Left lung (tissue), 10 donors: Measurements from ENCODE around the gene ARL2BP. TPM values are rescaled to one million over a fixed set of nuclear protein-coding genes. Genes with fewer than 3 reads are reported as not detected.

Source experiments
- ATAC-seq: fragments of 200-7000 bp; cut with Tn5 transposase; one replicate; pipeline ENCODE4 v1.9.1; 2020; ENCODE audit warnings: moderate library complexity
- DNase-seq, 4 donors: peaks; one replicate each; pipeline ENCODE4 v3.0.0-alpha.2; 2013 to 2020
- H3K27ac ChIP-seq, 2 donors: fragments of 200-600 bp; sonication (generic) in 1 of 2; one replicate each; pipeline versions ENCODE4 v1.5.0 to v1.8.0; 2020 to 2021
- H3K27me3 ChIP-seq, 2 donors: fragments of 200-600 bp; sonication (generic) in 1 of 2; one replicate each; pipeline versions ENCODE4 v1.5.0 to v1.8.0; 2020 to 2021
- H3K36me3 ChIP-seq, 2 donors: fragments of 200-600 bp; sonication (generic) in 1 of 2; one replicate each; pipeline versions ENCODE4 v1.5.0 to v1.8.0; 2020 to 2021
- H3K4me1 ChIP-seq, 2 donors: fragments of 200-600 bp; one replicate each; pipeline ENCODE4 v1.8.0; 2021
- H3K4me3 ChIP-seq, 2 donors: fragments of 200-600 bp; sonication (generic) in 1 of 2; one replicate each; pipeline versions ENCODE4 v1.5.0 to v1.8.0; 2020 to 2021; ENCODE audit warnings: mild to moderate bottlenecking in 1 of 2
- H3K9me3 ChIP-seq, 2 donors: fragments of 200-600 bp; sonication (generic) in 1 of 2; one replicate each; pipeline versions ENCODE4 v1.5.0 to v1.8.0; 2020 to 2021
- CTCF ChIP-seq, 2 donors: fragments of 200-600 bp; sonication (generic) in 1 of 2; IDR thresholded peaks; one replicate each; pipeline versions ENCODE4 v1.5.0 to v1.8.0; 2021; ENCODE audit warnings: antibody characterized with exemption in 2 of 2
- intact Hi-C, 2 donors: fragments of 100-400 bp; cut with DNase I; formaldehyde crosslinking; loops; one replicate each; pipeline versions ENCODE4 v1.11.2 to v1.14.2; 2022
- polyA plus RNA-seq, 6 donors: library from polyadenylated mRNA; unstranded; fragments of 120-200 nt; gene quantifications; one replicate each; pipeline ENCODE4 v1.2.1, GENCODE V29; 2013; ENCODE audit not compliant: insufficient read length in 6 of 6
- total RNA-seq, 2 donors: library from RNA; stranded (reverse); fragmentation: NEBNext Ultra II Directional; extraction: Animal tissue kit (Norgen Biotek cat#: 25700); gene quantifications; one replicate each; pipeline ENCODE4 v1.2.1, GENCODE V29; 2021
- donor health status: DM: no; HTN: yes; CAD: no.
- donor health status: DM: no; HTN: no; CAD: no.

ARL2BP gene
- total and polyA plus RNA-seq, 8 donors = 51.4 to 76.1 (median 67.4) TPM

GRCh38 chr16:57284952-57285363 lies 39.9 kb downstream of the ARL2BP start:
- Histone ChIP-seq H3K9me3 (no peaks in the 10 kb centered on the region), H3K4me1 (peaks cover 4 to 24% of the 10 kb centered on the region in 2 donors), H3K36me3 (no peaks in the 10 kb centered on the region), H3K27me3 (peaks cover 7 to 39% of the 10 kb centered on the region in 2 donors), H3K27ac (peak overlapping the region in 1 of 2 donors; percentile 71), H3K4me3 (peak overlapping the region; percentile 39 to 61)
- DNase-seq = no peak
- no peak for TF ChIP-seq CTCF (IDR thresholded peaks at IDR 0.05)
- no peak for ATAC-seq
- intact Hi-C loops = no loop called here

DNA sequence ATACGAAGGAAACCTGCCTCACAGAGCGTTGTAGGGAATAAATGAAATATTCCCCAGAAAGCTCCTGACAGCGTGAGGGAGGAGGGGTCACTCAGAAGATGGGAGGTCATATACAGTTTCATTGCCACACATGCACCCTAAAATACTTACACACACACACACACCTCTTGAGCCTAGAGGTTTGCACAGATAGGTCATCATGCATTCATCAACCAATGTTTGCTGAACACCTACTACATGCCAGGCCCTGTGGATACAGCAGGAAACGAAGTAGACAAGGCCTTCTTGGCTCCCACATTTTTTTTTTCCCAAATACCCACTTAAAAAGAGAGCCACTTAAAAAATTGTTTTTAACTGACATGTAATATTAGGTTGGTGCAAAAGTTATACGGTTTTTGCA lies 40.3 kb downstream of the ARL2BP start:
- intact Hi-C loops = no loop called here
- peaks cover 7 to 39% of the 10 kb centered on the region in 2 donors for H3K27me3 ChIP-seq
- no peak overlapping the region for H3K4me3 ChIP-seq

DNA sequence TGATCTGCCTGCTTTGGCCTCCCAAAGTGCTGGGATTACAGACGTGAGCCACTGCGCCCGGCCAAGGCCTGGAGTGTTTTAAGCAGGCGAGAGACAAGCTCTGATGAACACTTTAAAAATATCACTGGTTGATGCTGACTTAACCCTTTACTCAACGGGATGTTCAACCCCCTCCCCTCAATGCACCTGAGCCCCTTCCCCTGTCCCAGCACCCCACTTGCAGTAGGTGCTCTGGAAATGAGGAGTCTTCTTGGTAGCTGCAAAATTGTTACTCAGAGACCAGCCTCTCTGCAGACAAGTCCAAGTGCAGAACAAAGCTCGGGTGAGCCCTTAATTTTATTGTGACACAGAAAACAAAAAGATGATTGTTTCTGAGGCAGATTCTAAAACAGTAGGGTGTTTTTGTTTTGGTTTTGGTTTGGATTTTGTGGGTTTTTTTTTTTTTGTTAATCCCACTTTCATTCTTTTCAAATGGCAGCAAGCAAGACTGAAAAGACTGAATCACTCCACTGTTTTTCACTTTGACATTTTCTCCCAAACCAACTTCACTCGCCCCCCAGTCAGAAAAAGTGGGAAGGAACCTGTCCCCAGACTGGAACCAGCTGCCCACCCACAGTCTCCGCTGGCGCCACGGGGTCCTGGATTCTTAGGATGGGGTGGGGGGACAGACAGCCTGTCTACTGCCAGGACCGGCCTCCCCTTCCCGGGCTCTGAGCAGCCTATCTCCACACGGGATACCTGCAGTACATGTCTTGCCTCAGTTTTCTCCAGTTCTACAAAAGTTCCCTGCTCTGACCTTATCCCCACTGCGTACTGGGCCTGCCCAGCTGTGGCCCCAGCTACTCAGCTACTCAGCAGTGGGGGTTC lies 44.6 kb downstream of the ARL2BP start:
- H3K27ac ChIP-seq = no peak overlapping the region
- intact Hi-C loops = loop anchor here in 1 of 2 donors (10.0 kb wide), 1 partner anchor 205 kb away; no protein-coding TSS in a partner anchor
- no peak for DNase-seq
- H3K27me3 ChIP-seq = peaks cover 0 to 15% of the 10 kb centered on the region in 2 donors
- H3K9me3 ChIP-seq = no peaks in the 10 kb centered on the region
- H3K4me3 ChIP-seq = no peak overlapping the region
- peaks cover 3 to 8% of the 10 kb centered on the region in 2 donors for H3K4me1 ChIP-seq
- ATAC-seq = no peak
- no peak for TF ChIP-seq CTCF (IDR thresholded peaks at IDR 0.05)
- no peaks in the 10 kb centered on the region for H3K36me3 ChIP-seq

More for the DNA sequence above, 40.3 kb downstream of the ARL2BP start:
- ATAC-seq (no peak), DNase-seq (no peak)
- peaks cover 4 to 21% of the 10 kb centered on the region in 2 donors for H3K4me1 ChIP-seq
- H3K36me3 ChIP-seq = no peaks in the 10 kb centered on the region
- no peak overlapping the region for H3K27ac ChIP-seq
- no peak for TF ChIP-seq CTCF (IDR thresholded peaks at IDR 0.05)
- no peaks in the 10 kb centered on the region for H3K9me3 ChIP-seq

GRCh38 chr16:57297856-57298255 lies 52.8 kb downstream of the ARL2BP start:
- Histone ChIP-seq H3K4me1 (peaks cover 4 to 10% of the 10 kb centered on the region in 2 donors), H3K27ac (no peak overlapping the region), H3K9me3 (no peaks in the 10 kb centered on the region), H3K36me3 (no peaks in the 10 kb centered on the region), H3K4me3 (no peak overlapping the region), H3K27me3 (peaks cover 0 to 3% of the 10 kb centered on the region in 2 donors)
- TF ChIP-seq CTCF (IDR thresholded peaks at IDR 0.05) = no peak
- intact Hi-C loops = loop anchor here in 1 of 2 donors (10.0 kb wide), 1 partner anchor 213 kb away; no protein-coding TSS in a partner anchor
- no peak for DNase-seq
- no peak for ATAC-seq

DNA sequence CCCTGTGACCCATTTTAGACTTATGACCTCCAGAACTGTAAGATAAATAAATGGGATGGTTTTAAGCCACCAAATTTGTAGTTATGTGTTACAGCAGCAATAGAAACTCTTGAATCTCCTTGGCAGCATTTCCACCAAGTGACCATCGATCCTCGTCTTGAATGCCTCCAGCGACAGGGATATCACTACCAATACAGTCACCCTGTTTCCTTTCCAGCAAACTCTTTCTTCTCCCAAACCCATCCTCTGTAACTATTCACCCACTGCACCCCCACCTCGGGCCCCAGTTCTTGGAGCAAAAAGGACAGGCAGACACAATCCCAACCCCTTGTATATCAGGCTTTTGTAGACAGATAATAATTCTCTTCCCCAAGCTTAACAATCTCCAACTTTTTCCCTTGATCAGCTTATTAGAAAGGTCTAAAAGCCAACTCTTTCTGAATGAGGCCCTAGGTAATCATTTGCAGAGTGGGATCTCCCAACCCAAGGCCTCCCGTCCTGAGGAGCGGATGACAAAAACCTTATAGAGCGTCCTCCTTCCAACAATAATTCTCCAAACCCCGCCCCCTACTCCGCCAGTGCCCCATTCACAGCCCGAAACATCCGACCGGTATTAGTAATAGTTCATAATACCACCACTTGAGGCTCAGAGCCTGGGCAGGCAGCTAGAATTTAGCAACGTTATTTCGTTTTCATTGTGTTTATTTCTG lies 54.1 kb downstream of the ARL2BP start:
- H3K4me1 ChIP-seq = peaks cover 8 to 21% of the 10 kb centered on the region in 2 donors
- H3K4me3 ChIP-seq = peak overlapping the region; percentile 21 to 43
- DNase-seq (peak in 1 of 4 donors; percentile 45), ATAC-seq (peak; percentile 29)
- TF ChIP-seq CTCF (IDR thresholded peaks at IDR 0.05) = peak in 1 of 2 donors; percentile 16
- H3K27ac ChIP-seq = peak overlapping the region; percentile 81 to 90
- peaks cover 0 to 3% of the 10 kb centered on the region in 2 donors for H3K27me3 ChIP-seq
- H3K36me3 ChIP-seq = no peaks in the 10 kb centered on the region
- no peaks in the 10 kb centered on the region for H3K9me3 ChIP-seq
- intact Hi-C loops = loop anchor here in 1 of 2 donors (10.0 kb wide), 1 partner anchor 214 kb away; no protein-coding TSS in a partner anchor
